ENCODE measurements around the gene SYT9.
"Not testable (repeated sequence)": the region's sequence is repeated elsewhere in the genome, so short reads cannot be mapped to it uniquely, and the experiment has no call there.

SYT9 gene

DNA sequence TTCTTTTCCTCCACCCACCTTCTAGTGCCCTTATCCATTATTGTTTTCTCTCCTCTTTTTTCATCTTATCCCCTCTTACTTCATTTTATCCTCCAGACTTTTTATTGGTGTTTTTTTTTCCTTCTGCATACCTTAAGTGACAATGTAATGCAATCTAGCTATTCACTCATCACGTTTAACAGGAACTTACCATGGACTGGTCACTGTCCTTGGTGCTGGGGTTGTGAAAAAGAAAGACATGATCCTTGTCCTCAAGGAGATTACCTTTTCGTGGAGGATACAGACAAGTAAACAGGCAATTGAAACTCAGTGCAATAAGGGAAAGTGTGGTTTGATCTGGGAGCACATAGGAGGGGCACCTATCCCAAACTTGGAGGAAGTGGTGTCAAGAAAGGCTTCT lies 20.7 kb downstream of the SYT9 start:
- no peak for DNase-seq (ENCODE audit: low spot score)

DNA sequence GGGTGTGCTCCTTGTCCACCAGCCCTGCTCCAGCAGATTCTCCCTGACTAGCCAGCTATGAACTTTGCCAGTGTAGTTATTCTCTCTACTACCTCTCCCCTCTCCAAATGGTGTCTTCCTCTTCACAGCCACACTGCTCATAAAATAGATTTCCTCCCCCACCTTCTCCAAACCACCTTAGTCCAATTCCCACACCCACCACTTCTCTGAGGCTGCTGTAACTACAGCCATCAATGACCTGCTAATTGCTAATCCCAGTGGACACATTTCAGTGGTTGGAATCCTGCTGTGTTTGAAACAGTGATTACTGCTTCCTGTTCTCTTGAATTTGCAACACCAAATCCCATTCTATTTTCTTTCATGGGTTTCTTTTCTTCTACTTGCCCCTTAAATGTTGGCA lies 23.4 kb downstream of the SYT9 start:
- no peak for DNase-seq (ENCODE audit: low spot score)

DNA sequence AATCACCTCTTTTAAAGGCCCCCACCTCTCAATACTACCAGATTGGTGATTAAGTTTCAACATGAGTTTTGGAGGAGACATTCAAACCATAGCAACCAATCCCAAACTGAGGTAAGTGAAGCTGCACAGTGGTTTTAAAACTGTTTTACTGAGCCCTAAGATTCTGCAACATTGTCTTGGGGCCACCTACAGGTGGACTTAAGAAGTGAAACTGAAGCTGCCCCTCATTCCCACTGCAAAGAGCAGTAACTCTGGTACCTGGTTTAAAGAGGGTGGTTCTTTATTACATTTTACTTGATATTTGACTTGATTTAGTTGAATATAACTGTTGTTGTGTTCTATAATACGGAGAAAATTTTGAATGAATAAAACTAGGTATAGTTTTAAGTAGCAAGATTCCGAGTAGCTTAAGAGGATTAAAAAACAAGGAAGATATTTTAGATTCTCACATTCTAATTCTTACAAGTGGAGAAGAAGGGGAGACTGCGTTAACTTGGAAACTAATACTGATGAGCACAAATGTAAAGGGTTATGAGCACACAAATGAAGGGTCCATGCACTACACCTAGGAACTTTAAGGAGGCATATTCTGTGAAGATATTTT lies 26.7 kb downstream of the SYT9 start:
- peak; percentile 38 for DNase-seq (ENCODE audit: low spot score)

- DNase-seq (ENCODE audit: low spot score) = no peak
These were observed 28.0 kb downstream of the SYT9 start for GRCh38 chr11:7279676-7280075.

- DNase-seq (ENCODE audit: low spot score) = no peak
These were observed 29.4 kb downstream of the SYT9 start for GRCh38 chr11:7281079-7281478.

- no peak for DNase-seq (ENCODE audit: low spot score)
These were observed 30.1 kb downstream of the SYT9 start for GRCh38 chr11:7281809-7282208.

DNA sequence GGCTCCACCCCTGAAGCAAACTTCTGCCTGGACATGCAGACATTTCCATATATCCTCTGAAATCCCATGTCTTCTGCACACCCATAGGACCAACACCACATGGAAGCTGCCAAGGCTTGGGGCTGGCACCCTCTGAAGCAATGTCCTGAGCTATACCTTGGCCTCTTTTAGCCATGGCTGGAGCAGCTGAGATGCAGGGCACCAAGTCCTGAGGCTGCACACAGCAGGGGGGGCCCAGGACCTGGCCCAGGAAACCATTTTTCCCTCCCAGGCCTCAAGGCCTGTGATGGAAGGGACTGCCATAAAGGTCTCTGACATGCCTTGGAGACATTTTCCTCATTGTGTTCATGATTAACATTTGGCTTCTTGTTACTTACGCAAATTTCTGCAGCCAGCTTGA lies 34.5 kb downstream of the SYT9 start:
- DNase-seq (ENCODE audit: low spot score) = no peak

GRCh38 chr11:7291100-7291829 lies 39.6 kb downstream of the SYT9 start:
- DNase-seq (ENCODE audit: low spot score) = no peak

DNA sequence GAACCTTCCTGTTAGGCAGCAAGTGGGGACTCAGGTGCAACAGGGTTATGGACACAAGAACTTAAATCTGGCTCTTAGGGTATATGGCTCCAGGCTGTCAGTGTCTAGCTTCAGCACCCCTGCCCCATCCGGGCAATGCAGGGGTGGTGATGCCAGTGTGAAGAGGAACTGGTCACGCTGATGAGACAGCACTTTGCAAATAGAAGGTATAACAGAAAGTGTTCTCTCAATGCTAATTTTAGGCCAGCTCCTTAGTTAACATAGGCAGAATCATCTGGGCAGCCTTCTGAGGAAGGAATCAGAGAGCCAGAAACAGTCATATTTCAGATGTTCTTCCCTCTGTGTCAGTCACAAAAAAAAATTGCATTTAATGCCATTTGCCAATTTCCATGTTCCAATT lies 41.2 kb downstream of the SYT9 start:
- DNase-seq (ENCODE audit: low spot score) = no peak

DNA sequence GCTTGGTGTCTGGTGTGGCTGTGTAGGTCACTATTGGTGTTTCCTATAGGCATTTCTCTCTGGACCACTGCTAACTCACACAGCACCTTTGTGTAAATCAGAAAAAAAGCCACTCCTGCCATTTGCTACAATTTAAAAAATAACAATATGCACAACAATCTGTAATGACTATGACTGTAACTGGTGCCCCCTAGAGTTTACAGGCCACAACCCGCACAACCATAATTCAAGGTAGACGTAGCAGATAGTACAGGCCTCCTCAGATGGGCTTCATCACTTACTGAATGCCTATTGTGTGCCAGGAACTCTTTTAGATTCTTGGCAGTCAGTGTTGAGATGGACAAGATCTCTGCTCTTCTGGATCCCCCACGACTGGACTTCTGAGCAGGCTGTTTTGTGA lies 47.7 kb downstream of the SYT9 start:
- DNase-seq (ENCODE audit: low spot score) = no peak

DNA sequence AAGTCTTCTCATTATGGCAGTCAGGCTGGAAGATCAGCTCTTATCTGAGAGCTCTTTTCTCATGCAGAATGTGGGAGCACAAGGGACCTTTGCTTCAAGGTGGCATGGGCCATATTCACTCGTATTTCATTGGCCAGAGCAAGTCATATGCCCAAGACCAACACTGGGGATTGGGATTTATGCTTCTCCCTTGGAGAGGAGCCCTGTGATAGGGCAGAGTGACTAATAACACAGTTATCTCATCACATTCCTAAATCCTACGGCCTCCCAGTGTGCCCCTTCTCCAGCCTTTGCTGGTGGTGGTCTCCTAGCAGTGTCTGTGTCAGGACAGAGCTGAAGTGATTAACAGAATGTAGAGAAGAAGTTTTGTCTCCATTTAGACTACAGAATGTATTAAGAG lies 48.6 kb downstream of the SYT9 start:
- DNase-seq (ENCODE audit: low spot score) = no peak

DNA sequence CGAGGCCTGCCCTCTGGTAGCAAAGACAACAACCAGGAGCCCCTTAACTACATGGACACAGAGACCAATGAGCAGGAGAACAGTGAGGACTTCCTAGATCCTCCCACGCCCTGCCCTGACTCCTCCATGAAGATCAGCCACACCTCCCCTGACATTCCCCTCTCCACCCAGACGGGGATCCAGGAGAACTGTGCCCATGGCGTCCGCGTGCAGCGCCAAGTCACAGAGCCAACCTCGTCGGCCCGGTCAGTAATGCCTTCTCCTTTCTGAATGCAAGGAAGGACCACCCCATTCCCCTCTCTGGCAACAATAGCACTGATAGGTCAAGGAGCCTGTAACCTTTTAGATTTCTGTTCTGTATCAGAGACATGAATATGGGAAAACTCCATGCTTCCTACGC lies 51.4 kb downstream of the SYT9 start:
- no peak for DNase-seq (ENCODE audit: low spot score)

GRCh38 chr11:7306900-7307299 lies 55.2 kb downstream of the SYT9 start:
- DNase-seq (ENCODE audit: low spot score) = no peak

- no peak for DNase-seq (ENCODE audit: low spot score)
These were observed 56.1 kb downstream of the SYT9 start for GRCh38 chr11:7307836-7308235.

DNA sequence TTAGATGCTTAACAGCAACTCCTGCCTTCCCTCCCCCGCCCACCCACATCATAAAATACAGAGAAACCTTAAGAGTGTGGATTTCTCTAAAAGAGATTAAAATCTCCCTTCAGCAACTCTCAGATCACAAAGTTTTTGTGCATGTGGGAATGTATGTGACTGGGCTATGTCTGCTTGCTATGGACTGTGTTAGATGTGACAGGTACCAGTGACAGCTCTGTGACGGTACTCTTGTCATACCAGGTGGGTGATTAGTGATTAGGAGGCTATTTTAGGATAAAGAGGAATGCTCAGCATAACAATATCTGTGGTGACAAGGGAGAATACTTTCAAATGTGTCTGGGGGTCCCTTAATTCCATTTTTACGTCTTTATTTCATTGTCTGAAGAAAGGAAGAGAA lies 60.2 kb downstream of the SYT9 start:
- DNase-seq (ENCODE audit: low spot score) = no peak

DNA sequence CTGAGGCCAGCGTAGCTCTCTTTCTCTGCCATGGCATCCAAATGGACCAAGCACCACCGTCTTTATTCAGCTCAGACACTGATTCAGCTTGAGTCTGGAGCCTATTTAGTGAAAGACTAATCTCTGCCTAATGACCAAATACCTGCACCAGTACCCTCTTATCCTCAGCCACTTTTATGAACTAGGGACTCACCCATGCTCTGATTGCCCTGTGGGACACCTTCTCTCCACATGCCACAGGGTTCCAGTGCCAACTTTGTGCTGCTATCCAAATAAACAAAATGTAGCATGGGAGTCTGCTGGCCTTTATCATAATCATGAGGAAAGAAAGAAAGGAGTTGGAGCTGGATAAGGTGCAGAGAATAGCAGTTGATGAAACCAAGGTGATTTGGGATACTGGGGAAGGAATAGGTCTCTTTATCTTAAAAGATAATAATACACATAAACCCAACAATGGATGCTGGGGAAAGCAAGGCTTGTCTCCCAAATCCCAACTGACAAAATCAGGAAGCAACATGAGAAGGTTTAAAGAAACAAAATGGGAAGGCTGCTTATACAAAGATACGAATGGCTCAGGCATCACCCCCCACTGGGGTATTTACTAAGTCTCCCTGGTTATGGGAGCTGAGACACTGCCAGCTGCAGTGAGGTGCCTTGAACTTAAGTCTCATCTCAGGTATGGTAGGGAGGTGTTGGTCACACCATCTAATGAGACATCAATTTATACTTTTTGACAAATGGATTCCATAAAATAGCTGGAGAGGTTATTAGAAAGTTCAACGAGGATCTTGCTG lies 63.3 kb downstream of the SYT9 start:
- no peak for DNase-seq (ENCODE audit: low spot score)

- no peak for DNase-seq (ENCODE audit: low spot score)
These were observed 67.8 kb downstream of the SYT9 start for GRCh38 chr11:7319501-7319900.

GRCh38 chr11:7320306-7320705 lies 68.6 kb downstream of the SYT9 start:
- no peak for DNase-seq (ENCODE audit: low spot score)

- DNase-seq (ENCODE audit: low spot score) = peak; percentile 43
These were observed 70.1 kb downstream of the SYT9 start for GRCh38 chr11:7321473-7322450.

DNA sequence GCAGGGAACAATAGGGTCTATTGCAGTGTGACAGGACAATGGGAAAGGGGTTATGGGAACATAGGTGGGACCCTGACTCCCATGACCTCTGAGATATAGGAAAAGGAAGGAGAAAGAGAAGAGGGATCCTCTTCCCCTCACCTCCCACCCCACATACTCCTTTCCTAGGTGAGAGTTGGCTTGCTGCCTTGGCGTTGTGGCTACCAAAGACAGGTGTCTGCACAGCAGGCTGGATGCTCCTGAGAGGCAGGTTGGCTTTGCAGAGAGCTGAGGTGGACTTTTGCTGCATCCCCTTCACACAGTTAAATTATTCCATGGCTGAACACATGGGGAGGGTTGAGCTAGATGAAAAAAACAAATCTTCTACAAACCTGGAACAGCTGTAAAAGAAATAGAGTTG lies 80.7 kb downstream of the SYT9 start:
- no peak for DNase-seq (ENCODE audit: low spot score)

GRCh38 chr11:7332962-7333361 lies 81.3 kb downstream of the SYT9 start:
- no peak for DNase-seq (ENCODE audit: low spot score)

- not testable (repeated sequence) for DNase-seq (ENCODE audit: low spot score)
These were observed 83.7 kb downstream of the SYT9 start for GRCh38 chr11:7335442-7335841.

Measured in Ammon's horn (tissue), 1 donor.